VCaP (cell line): ENCODE results near the gene MAVS.
A peak's percentile ranks its signal among the peaks of the same experiment; 100 is the strongest.

ENCODE experiments used
- H3K27ac ChIP-seq: fragments of 450-650 bp; 2 replicates; pipeline ENCODE4 v1.5.1; 2017
- CTCF ChIP-seq: fragments of 450-650 bp; conservative IDR thresholded peaks from 2 replicates; pipeline ENCODE4 v1.5.1; 2017; ENCODE audit warnings: mild to moderate bottlenecking, moderate library complexity

The MAVS gene

GRCh38 chr20:3815703-3816315 lies 30.8 kb upstream of the MAVS start:
- TF ChIP-seq CTCF, result no peak
- H3K27ac ChIP-seq, result no peak overlapping the region

- peak overlapping the region; percentile 99; the same call in 1 of the 2 replicates for H3K27ac ChIP-seq
- TF ChIP-seq CTCF, result peak; percentile 76
Observed at GRCh38 chr20:3818155-3819151, 28.2 kb upstream of the MAVS start.

DNA sequence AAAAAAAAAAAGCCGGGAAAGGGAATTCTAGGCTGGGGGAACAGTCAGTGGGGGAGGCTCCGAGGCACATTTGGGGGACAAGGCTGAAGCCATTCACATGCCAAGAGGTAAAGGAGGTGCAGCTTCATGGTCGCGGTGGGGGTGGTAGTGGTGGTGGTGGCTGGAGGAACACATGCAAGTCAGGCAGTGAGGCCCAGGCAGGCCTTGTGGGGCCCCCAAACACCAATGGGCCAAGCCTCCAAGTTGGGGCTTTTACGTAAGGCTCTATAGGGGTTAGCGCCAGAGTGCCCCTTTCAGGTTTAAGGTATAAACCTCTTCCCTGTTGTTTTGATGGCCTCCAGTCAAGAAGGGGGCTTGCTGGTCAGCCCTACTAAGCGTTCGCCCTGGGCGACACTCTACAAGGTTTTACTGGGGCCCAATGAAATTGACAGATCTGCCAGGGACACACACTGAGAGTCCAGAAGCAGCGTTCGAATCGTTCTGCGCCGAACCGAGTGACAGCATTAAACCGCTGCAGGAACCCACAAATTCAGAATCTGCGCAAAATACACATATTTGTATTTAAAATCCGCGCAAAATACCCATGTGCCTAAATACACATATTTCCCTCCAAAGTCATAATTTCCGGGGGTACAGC lies 27.1 kb upstream of the MAVS start:
- H3K27ac ChIP-seq, result peak overlapping the region; percentile 99
- TF ChIP-seq CTCF, result no peak

DNA sequence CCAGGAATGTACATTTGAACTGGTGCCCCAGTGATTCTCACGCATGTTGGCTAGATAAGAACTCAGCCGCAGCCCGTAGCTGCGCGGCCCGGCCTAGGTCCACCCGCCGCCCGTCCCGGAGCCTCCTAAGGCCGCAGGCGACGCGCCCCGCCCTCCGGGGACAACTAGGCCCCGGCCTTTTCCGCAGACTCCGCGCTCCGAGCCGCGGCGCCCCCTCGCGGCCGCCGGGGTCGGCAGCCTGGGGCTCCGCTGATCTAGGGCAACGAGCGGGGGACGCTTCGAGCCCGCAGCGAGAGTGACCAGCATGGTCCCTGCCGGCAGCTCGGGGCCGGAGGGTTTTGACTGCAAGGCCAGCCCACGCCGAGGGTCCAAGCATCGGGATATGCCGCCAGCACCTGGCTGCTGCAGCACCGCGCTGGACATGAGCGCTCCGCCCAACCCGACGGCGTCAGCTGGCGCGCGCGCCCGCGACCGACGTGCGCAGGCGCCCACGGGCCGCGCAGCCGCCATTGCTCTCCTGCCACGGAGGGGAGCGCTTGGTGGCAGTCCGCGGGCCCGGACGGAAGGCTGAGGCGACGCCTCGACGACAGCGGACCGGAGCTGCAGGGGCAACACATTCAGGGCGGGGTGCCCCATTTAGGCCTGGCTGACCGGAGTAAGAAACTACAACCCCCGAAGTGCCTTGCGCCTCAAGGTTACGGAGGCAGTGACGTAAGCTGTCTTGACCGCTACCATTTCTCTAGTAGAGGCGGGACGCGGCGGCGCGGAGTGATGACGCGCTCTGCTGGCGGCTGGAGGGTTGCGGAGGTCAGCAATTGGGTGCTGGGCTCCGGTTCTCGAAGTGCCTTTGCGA lies 26.4 kb upstream of the MAVS start, which contains the start of gene AP5S1:
TSS of gene AP5S1 (plus strand) at position 500 of the 853 bp plus-strand sequence. CDS start 1,571 bp downstream, outside the sequence.
- peak; percentile 99 for TF ChIP-seq CTCF
- peak within 1 kb of the TSS; percentile 99 for H3K27ac ChIP-seq

DNA sequence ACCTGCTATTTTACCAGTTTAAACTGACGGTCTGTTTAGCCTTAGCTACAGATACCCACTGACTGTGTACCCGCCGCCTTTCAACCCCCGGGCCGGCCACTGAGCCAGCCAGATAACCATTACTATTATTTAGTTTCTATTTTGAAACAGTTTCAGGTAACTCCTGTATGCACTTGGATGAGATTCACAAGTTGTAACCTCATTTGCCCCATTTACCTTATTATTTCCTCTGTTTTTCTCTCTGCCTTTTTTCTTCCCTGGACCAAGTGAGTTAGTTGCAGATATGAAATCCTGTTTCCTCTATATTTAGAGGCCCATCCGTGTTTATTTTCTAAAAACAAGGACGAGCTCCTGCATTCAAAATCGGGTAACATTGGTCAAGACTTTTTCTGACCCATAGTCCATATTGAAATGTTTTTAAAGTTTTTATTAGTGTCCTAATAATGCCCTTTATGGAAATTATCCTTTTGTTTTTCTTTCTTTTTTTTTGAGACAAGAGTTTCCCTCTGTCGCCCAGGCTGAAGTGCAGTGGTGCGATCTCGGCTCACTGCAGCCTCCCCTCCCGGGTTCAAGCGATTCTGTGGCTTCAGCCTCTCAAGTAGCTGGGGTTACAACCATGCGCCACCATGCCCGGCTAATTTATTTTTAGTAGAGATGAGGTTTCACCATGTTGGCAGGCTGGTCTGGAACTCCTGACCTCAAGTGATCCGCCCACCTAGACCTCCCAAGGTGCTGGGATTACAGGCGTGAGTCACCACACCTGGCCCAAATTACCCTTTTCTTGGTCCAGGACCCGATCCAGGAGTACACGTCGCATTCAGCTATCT lies 25.5 kb upstream of the MAVS start:
- no peak for TF ChIP-seq CTCF
- peak overlapping the region; percentile 99 for H3K27ac ChIP-seq

- TF ChIP-seq CTCF, result no peak
- peak overlapping the region; percentile 99 for H3K27ac ChIP-seq
Observed at GRCh38 chr20:3821996-3822395, 24.6 kb upstream of the MAVS start.
